Middle frontal gyrus (tissue), 1 donor: Measurements from ENCODE around the gene JAKMIP1.
"Not testable (repeated sequence)": the region's sequence is repeated elsewhere in the genome, so short reads cannot be mapped to it uniquely, and the experiment has no call there.

ENCODE experiments used
- DNase-seq: peaks from one replicate; pipeline ENCODE4 v3.0.0-alpha.2; 2015; ENCODE audit warnings: low spot score; ENCODE audit errors: extremely low spot score

Gene JAKMIP1

GRCh38 chr4:5993876-5994811, 206.2 kb downstream of the JAKMIP1 start:
- no peak for DNase-seq

- DNase-seq, result not testable (repeated sequence)
Measured at GRCh38 chr4:5993346-5993745, 207.0 kb downstream of the JAKMIP1 start.

DNA sequence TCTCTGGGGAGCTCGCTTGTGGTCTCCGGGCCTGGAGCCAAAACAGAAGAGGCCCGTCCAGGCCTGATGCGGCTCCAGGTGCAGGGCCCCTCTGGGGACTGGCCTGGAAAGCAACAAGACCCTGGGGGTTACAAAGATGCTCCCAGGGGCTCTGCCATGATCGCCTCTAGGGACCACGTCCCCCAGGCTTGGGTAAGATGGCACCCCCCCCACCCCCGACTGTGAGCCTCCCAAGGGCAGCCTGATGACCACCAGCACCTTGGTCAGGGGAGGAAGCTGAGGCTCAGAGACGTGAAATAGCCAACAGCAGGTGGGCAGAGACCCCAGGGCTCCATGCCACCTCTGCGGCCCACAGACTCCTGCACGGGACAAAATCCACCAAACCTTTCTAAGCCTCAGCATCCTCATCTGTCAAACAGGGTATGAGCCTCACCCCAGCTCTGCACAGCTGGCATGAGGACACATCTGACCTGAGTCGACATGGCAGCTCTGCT, 207.5 kb downstream of the JAKMIP1 start:
- no peak for DNase-seq

DNA sequence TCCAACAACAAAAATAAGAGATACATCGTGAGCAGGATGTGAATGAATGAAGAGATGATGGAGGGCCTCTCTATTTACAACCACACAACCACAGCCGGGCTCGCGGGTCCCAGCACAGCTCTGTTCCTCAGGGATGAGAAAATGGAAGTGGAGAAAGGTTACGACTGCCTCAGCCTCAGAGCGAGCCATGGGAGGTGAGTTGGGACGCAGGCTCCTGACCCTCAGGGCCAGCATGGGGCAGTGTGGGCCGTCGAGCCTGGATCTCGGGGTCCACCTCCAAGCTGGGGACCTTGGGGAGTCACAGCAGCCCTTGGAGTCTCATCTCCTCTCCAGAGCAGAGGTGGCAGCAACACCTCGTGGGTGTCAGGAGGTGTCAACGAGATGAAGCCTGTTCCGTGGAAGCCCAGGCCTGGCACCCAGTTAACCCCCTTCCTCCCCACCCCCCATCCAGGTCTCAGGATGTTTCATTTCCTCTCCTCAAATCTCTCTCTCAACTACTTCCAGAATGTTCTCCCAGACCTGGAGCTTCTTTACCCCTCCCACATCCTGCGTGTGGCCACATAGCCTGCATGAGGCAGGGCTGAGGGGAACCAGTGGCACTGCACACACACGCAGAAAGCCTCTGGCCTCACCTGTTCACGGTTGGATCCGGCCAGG, 208.1 kb downstream of the JAKMIP1 start:
- no peak for DNase-seq

GRCh38 chr4:5991405-5991804, 208.9 kb downstream of the JAKMIP1 start:
- no peak for DNase-seq

GRCh38 chr4:5990446-5991160, 209.7 kb downstream of the JAKMIP1 start:
- DNase-seq, result no peak

DNA sequence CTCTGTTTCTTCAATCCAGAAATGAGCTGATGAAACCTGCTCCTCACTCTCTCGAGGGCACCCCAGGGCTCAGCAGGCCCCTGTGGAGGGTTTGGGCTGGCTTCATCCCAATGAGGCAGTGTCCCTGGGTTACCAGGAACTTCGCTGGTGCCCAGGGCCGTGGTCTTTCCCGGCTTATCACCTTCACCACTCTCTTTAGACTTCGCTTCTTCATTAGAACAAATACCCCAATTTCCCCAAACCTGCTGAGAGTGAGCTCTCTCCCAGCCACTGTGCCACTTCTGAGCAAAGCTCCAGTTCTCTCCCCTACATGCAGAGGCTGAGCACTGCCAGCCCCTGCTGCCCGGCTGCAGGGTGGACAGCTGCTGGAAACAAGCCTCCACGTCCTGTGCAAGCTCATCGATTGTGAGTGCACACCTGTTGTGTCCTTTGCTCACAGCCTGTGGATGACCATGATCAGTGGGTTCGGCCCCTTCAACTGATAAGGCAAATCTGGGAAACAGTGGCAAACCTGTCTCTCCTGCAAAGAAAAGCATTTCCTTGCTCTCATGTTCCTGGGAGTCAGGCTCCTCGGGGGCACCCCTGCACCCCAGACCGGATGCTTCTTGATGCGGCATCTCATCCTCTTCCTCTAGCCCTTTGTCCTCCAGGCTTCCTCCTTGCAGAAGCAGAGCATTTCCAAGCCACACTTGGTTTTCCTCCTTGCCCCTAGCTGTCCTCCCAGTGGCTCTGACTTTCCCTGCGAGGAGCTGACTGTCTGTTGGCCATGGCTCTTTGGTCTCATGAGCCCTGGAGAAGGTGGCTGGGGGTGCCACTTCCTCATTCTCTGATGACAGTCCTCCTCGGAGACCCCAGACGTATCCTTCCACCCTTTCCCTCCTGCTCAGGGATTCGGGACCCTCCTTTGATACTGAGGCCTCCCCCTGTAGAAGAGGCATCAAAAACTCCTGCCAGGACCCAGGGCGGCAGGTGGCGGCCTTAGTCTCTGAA, 210.8 kb downstream of the JAKMIP1 start:
- DNase-seq, result no peak

GRCh38 chr4:5988086-5988845, 212.1 kb downstream of the JAKMIP1 start:
- DNase-seq, result no peak

GRCh38 chr4:5984843-5985242, 215.5 kb downstream of the JAKMIP1 start:
- DNase-seq, result no peak

DNA sequence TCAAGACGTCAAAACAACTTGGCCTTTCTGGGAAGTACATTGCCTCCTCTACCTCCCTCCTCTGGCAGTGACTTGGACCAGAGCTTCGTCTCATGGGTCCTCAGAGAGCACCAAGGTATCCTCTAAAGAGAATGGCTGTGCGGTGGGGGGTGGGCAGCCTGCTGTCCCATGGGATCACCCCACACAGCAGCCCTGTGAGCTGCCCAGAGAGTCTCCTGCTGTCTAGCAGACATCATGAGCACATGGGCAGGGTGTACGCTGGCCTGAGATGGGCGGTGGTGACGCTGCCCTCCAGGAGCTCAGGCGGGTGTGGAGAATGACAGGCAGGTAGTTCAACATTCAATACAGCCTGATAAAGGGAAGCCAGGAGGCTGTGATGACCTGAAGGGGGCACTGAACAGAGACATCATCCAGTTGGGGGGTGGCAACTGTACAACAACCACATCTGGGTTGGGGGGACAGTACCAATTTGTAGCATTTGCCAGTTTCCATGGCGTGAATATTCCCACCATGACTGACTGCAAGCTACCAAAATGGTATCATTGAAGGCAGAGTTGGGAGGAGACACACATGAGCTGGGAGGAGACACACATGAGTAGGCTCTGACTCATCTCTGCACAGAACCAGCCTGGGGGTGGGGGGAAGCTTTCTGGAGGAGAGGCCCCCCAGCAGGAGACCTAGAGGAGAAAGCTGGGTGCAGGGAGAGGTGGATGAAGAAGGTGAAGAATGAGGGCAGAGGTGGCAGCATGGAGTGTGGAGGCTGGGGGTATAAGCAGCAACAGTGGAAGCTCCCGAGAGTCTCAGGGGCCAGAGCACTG, 218.0 kb downstream of the JAKMIP1 start:
- no peak for DNase-seq

- DNase-seq, result no peak
Measured at GRCh38 chr4:5980436-5981155, 219.8 kb downstream of the JAKMIP1 start.

DNA sequence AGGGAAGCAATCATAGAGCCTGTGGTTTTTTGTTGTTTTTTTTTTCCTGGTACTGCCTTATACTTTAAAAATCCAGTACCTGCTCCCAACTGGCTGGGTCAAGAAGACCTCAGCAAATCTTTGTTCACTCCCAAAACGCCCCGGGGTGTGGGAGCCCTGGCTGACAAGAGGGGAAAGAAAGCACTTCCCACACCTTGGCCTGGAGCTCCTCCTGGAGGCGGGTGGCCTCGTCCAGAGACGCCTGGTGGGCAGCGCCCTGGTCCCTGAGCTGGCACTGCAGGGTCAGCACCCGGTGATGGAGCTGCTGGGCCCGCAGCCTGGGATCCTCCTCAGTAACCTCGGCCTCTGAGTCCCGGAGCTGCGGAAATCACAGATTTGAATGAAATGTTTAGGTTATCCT, 220.4 kb downstream of the JAKMIP1 start:
- DNase-seq, result no peak

GRCh38 chr4:5976921-5977320, 223.4 kb downstream of the JAKMIP1 start:
- DNase-seq, result no peak

- no peak for DNase-seq
Measured at GRCh38 chr4:5976431-5976830, 223.9 kb downstream of the JAKMIP1 start.
